Sigmoid colon (tissue), 4 donors: ENCODE measurements around the gene SOX6.

ENCODE experiments used
- EP300 ChIP-seq, 4 donors: sonication (generic); formaldehyde crosslinking; IDR thresholded peaks; one replicate each; pipeline ENCODE4 v1.6.1; 2017; ENCODE audit warnings: antibody characterized with exemption in 4 of 4
- POLR2A ChIP-seq, 2 donors: fragments of 450-650 bp; IDR thresholded peaks; one replicate each; pipeline ENCODE4 v1.6.1; 2016; ENCODE audit warnings: antibody characterized with exemption in 2 of 2, mild to moderate bottlenecking in 2 of 2, moderate library complexity in 2 of 2
- POLR2AphosphoS5 ChIP-seq, 4 donors: sonication (generic); formaldehyde crosslinking; IDR thresholded peaks; one replicate each; pipeline ENCODE4 v1.6.1; 2017; ENCODE audit warnings: antibody characterized with exemption in 4 of 4
- TF ChIP-seq, protein P1 (sequence below), 4 experiments: fragments of 450-650 bp in 3 of 4; fragments of 200-600 bp in 1 of 4; IDR thresholded peaks; one replicate each; pipeline ENCODE4 v1.5.1; 2016 to 2019; ENCODE audit warnings: antibody characterized with exemption in 4 of 4, mild to moderate bottlenecking in 3 of 4, moderate library complexity in 2 of 4

DNA sequence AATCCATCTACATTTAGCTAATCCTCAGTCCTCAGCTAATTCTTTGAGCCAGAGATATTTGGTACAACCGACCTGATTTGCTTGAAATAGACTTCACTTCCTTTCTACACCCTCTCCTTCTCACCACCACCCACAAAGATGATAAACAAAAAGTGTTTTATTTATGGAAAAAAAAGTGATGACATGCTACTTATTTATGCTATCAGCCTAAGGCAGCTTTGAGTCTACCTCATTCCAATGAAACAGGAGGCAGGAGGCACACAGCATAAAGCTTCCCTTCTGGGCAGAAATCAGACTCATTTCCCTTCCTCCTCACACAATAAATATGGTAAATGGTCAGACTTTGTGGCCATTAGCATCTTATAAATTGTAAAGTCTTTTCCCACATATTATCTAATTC is 325.7 kb downstream of the SOX6 start:
- no peak for TF ChIP-seq POLR2A (IDR thresholded peaks at IDR 0.05)
- TF ChIP-seq, protein P1, sequence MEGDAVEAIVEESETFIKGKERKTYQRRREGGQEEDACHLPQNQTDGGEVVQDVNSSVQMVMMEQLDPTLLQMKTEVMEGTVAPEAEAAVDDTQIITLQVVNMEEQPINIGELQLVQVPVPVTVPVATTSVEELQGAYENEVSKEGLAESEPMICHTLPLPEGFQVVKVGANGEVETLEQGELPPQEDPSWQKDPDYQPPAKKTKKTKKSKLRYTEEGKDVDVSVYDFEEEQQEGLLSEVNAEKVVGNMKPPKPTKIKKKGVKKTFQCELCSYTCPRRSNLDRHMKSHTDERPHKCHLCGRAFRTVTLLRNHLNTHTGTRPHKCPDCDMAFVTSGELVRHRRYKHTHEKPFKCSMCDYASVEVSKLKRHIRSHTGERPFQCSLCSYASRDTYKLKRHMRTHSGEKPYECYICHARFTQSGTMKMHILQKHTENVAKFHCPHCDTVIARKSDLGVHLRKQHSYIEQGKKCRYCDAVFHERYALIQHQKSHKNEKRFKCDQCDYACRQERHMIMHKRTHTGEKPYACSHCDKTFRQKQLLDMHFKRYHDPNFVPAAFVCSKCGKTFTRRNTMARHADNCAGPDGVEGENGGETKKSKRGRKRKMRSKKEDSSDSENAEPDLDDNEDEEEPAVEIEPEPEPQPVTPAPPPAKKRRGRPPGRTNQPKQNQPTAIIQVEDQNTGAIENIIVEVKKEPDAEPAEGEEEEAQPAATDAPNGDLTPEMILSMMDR (IDR thresholded peaks at IDR 0.05), result no peak
- TF ChIP-seq POLR2AphosphoS5 (IDR thresholded peaks at IDR 0.05), result no peak
- TF ChIP-seq EP300 (IDR thresholded peaks at IDR 0.05), result no peak
